ENCODE data around the gene CNTNAP2.

- TF ChIP-seq GABPA (IDR thresholded peaks at IDR 0.05 in 1 of 2, conservative IDR thresholded peaks at IDR 0.05 in 1 of 2) (no peak), ATF3 (IDR thresholded peaks at IDR 0.05) (no peak), RXRA (IDR thresholded peaks at IDR 0.05) (no peak), CTCF (IDR thresholded peaks at IDR 0.05; ENCODE audit: low read depth, low read length, missing input control) (no peak), TAF1 (conservative IDR thresholded peaks at IDR 0.05) (no peak), RAD21 (IDR thresholded peaks at IDR 0.05) (no peak), MAX (IDR thresholded peaks at IDR 0.05) (no peak), REST (IDR thresholded peaks at IDR 0.05) (no peak), SP1 (IDR thresholded peaks at IDR 0.05) (no peak)
Measured at GRCh38 chr7:147984265-147984664, 1867.7 kb downstream of the CNTNAP2 start.
